ENCODE results near the gene GMPR. TPM values are rescaled to one million over a fixed set of nuclear protein-coding genes. Genes with fewer than 3 reads are reported as not detected.

The GMPR gene
- total RNA-seq, 2 experiments from 2014 or later = not detected

DNA sequence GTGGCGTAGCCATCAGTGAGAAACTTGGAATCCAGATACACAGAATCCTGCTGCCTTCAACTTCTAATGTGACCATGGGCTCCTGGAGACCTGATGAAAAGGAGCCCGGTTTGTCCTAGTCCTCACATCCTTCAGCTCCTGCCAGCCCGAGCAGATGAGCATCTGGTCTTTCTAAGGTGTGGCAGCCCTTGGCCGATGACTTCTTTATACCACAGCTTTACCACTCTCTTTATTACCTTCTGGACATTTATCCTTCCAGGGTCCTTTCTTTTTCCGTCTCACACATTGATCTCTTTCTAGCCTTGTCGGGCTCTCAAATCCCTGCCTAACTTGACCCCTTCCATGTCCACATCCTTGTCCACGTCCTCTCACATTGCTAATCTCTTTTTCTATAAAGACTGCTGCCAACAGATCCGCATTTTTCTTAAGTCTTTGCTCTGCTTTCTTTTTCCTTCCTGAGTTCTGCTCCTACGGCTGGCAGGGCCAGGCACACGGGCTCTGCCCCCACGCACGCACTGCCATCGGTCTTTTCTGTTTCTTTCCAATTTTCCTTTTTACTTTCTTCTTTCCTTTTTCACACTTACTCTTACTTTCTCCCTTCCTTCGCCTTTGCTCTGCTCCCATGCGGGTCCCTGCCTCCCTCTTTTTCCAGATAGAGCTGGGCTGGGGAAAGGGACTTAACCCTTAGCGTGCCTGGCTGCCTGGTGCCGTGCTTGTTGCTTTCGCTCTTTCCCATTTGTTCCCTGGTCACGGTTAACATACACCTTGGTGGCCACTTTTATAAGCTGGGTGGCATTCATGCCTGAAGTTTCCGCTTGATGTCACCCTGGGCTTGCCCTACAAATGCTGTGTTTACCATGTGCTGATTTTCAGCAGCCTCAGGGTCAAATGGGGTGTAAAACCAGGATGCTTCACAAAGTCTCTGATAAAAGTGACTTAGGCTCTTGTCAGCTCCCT, 9.4 kb upstream of the GMPR start:
- Histone ChIP-seq H3K4me2 (ENCODE audit: low read length) (no peak overlapping the region), H3K9me2 (ENCODE audit: insufficient read depth, low read length) (no peaks in the 10 kb centered on the region), H3K79me2 (ENCODE audit: insufficient read depth, low read depth, low read length) (no peaks in the 10 kb centered on the region), H3K9me3 (ENCODE audit: low read length) (no peaks in the 10 kb centered on the region), H3K4me1 (ENCODE audit: insufficient read depth, low read length, poor library complexity, severe bottlenecking) (no peaks in the 10 kb centered on the region), H3K4me3 (ENCODE audit: low read depth, low read length, poor library complexity, severe bottlenecking) (no peak overlapping the region), H2AFZ (ENCODE audit: low read length) (no peak overlapping the region), H3K27ac (ENCODE audit: low read depth, low read length, poor library complexity, severe bottlenecking) (no peak overlapping the region), H4K20me1 (ENCODE audit: insufficient read depth, low read length) (no peaks in the 10 kb centered on the region), H3K36me3 (ENCODE audit: insufficient read depth, low read length) (no peaks in the 10 kb centered on the region)
- BruUV-seq (replicated peaks) = no TSS peak
- intact Hi-C loops (cut with micrococcal nuclease; ENCODE audit: unreplicated experiment) = no loop called here
- CTCF ChIA-PET (ENCODE audit: unreplicated experiment) = interaction anchor here (0.5 kb wide), 1 partner anchor 11 kb away, joined by 3 read pairs; no protein-coding TSS in a partner anchor
- TF ChIP-seq, protein P1, sequence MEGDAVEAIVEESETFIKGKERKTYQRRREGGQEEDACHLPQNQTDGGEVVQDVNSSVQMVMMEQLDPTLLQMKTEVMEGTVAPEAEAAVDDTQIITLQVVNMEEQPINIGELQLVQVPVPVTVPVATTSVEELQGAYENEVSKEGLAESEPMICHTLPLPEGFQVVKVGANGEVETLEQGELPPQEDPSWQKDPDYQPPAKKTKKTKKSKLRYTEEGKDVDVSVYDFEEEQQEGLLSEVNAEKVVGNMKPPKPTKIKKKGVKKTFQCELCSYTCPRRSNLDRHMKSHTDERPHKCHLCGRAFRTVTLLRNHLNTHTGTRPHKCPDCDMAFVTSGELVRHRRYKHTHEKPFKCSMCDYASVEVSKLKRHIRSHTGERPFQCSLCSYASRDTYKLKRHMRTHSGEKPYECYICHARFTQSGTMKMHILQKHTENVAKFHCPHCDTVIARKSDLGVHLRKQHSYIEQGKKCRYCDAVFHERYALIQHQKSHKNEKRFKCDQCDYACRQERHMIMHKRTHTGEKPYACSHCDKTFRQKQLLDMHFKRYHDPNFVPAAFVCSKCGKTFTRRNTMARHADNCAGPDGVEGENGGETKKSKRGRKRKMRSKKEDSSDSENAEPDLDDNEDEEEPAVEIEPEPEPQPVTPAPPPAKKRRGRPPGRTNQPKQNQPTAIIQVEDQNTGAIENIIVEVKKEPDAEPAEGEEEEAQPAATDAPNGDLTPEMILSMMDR (conservative IDR thresholded peaks at IDR 0.05; ENCODE audit: low read length) = no peak
- TF ChIP-seq EZH2phosphoT487 (IDR thresholded peaks at IDR 0.05; ENCODE audit: borderline replicate concordance, low read depth, low read length) = no peak
- POLR2A ChIA-PET = no interaction called here
- no peak for DNase-seq (ENCODE audit: low spot score)

DNA sequence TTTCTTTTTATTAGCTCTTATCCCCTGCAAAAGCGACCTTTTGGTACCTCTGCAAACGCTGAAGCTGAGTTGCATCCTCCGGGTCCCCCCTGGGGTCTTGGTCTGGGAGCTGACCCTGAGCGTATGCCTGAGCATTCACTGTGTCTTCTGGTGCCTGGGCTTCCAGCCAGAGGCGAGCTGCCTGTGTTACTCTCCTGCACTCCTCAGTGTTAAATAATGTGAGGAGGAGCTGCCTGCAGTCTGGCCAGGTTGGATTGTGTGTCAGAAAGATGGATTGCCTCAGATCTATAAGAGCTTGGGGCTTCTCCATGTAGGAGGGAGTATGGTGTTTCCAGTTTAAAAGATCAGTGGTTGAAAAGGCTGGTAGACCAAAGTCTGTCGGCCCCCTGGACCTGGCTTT, 8.7 kb upstream of the GMPR start:
- no peak overlapping the region for H3K27ac ChIP-seq (ENCODE audit: low read depth, low read length, poor library complexity, severe bottlenecking)
- no peak for DNase-seq (ENCODE audit: low spot score)
- no peaks in the 10 kb centered on the region for H3K36me3 ChIP-seq (ENCODE audit: insufficient read depth, low read length)
- H3K4me1 ChIP-seq (ENCODE audit: insufficient read depth, low read length, poor library complexity, severe bottlenecking) = no peaks in the 10 kb centered on the region
- H4K20me1 ChIP-seq (ENCODE audit: insufficient read depth, low read length) = no peaks in the 10 kb centered on the region
- intact Hi-C loops (cut with micrococcal nuclease; ENCODE audit: unreplicated experiment) = no loop called here
- H3K4me3 ChIP-seq (ENCODE audit: low read depth, low read length, poor library complexity, severe bottlenecking) = no peak overlapping the region
- no peak overlapping the region for H2AFZ ChIP-seq (ENCODE audit: low read length)
- no peaks in the 10 kb centered on the region for H3K9me2 ChIP-seq (ENCODE audit: insufficient read depth, low read length)
- no TSS peak for BruUV-seq (replicated peaks)
- H3K4me2 ChIP-seq (ENCODE audit: low read length) = no peak overlapping the region
- CTCF ChIA-PET (ENCODE audit: unreplicated experiment) = no interaction called here
- POLR2A ChIA-PET = no interaction called here
- no peaks in the 10 kb centered on the region for H3K79me2 ChIP-seq (ENCODE audit: insufficient read depth, low read depth, low read length)
- no peaks in the 10 kb centered on the region for H3K9me3 ChIP-seq (ENCODE audit: low read length)
- TF ChIP-seq, protein P1 (conservative IDR thresholded peaks at IDR 0.05; ENCODE audit: low read length) = no peak
- TF ChIP-seq EZH2phosphoT487 (IDR thresholded peaks at IDR 0.05; ENCODE audit: borderline replicate concordance, low read depth, low read length) = no peak

DNA sequence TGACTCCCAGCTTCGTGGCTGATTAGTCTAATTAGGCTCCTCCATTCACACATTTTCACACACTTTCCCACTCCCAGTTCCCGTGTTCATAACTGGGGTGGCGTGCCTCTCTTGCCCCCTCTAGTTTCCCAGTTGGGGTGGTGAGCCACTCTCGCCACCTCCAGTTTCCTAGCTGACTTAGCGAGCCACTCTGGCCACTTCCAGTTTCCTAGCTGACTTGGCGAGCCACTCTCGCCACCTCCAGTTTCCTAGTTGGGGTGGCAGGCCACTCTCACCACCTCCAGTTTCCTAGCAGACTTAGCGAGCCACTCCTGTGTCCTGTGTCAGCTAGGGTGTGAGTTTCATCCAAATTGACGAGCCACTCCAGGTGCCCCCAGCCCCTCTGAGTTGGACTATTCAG, 7.4 kb upstream of the GMPR start:
- H3K9me3 ChIP-seq (ENCODE audit: low read length) = no peaks in the 10 kb centered on the region
- no peak overlapping the region for H3K4me3 ChIP-seq (ENCODE audit: low read depth, low read length, poor library complexity, severe bottlenecking)
- ChIA-PET POLR2A (interaction anchor here (0.7 kb wide), 1 partner anchor 13 kb away, joined by 3 read pairs; no protein-coding TSS in a partner anchor), CTCF (ENCODE audit: unreplicated experiment) (no interaction called here)
- H2AFZ ChIP-seq (ENCODE audit: low read length) = no peak overlapping the region
- H4K20me1 ChIP-seq (ENCODE audit: insufficient read depth, low read length) = no peaks in the 10 kb centered on the region
- DNase-seq (ENCODE audit: low spot score) = no peak
- BruUV-seq (replicated peaks) = no TSS peak
- no peak overlapping the region for H3K27ac ChIP-seq (ENCODE audit: low read depth, low read length, poor library complexity, severe bottlenecking)
- peaks cover under 1% of the 10 kb centered on the region for H3K4me1 ChIP-seq (ENCODE audit: insufficient read depth, low read length, poor library complexity, severe bottlenecking)
- TF ChIP-seq, protein P1 (conservative IDR thresholded peaks at IDR 0.05; ENCODE audit: low read length) = no peak
- no peak for TF ChIP-seq EZH2phosphoT487 (IDR thresholded peaks at IDR 0.05; ENCODE audit: borderline replicate concordance, low read depth, low read length)
- H3K9me2 ChIP-seq (ENCODE audit: insufficient read depth, low read length) = no peaks in the 10 kb centered on the region
- H3K36me3 ChIP-seq (ENCODE audit: insufficient read depth, low read length) = no peaks in the 10 kb centered on the region
- intact Hi-C loops (cut with micrococcal nuclease; ENCODE audit: unreplicated experiment) = no loop called here
- H3K79me2 ChIP-seq (ENCODE audit: insufficient read depth, low read depth, low read length) = no peaks in the 10 kb centered on the region
- H3K4me2 ChIP-seq (ENCODE audit: low read length) = no peak overlapping the region

All from OCI-LY7 (cell line).